Measurements from ENCODE around the gene TMEM168. TPM values are rescaled to one million over a fixed set of nuclear protein-coding genes. Genes with fewer than 3 reads are reported as not detected.

TMEM168 gene
- total RNA-seq, 1 experiment from 2014 or later: 13.9 TPM

GRCh38 chr7:112763996-112764395 lies 26.2 kb downstream of the TMEM168 start:
- H3K14ac ChIP-seq (ENCODE audit: insufficient read depth, low read length): no peak overlapping the region
- H3K4ac ChIP-seq (ENCODE audit: low read depth, low read length): no peak overlapping the region
- no peak overlapping the region for H3K23ac ChIP-seq (ENCODE audit: insufficient read length, low read depth, low read length)
- H3K56ac ChIP-seq (ENCODE audit: insufficient read length, low read depth, low read length): no peak overlapping the region
- Mint-ChIP-seq H3K27me3 (ENCODE audit: low read depth) (no peaks in the 10 kb centered on the region), H3K9me3 (no peaks in the 10 kb centered on the region), H3K4me1 (no peaks in the 10 kb centered on the region), H3K36me3 (ENCODE audit: insufficient read depth in 1 of 3, low read depth in 3 of 3) (no peaks in the 10 kb centered on the region), H3K27ac (no peak overlapping the region), H3K4me3 (no peak overlapping the region)
- no peaks in the 10 kb centered on the region for H4K20me1 ChIP-seq (ENCODE audit: control insufficient read depth, insufficient read depth, insufficient read length)
- H3K18ac ChIP-seq (ENCODE audit: insufficient read length, low read depth, low read length): no peak overlapping the region
- H2BK120ac ChIP-seq (ENCODE audit: low read depth, low read length, poor library complexity, severe bottlenecking): no peak overlapping the region
- H3K27ac ChIP-seq (ENCODE audit: insufficient read length, low read depth, low read length): no peak overlapping the region
- no peak overlapping the region for H2BK20ac ChIP-seq (ENCODE audit: low read depth, low read length, poor library complexity, severe bottlenecking)
- TF ChIP-seq CTCF (conservative IDR thresholded peaks at IDR 0.05): no peak
- no peak overlapping the region for H2BK12ac ChIP-seq (ENCODE audit: insufficient read length, low read depth, low read length)
- H4K5ac ChIP-seq (ENCODE audit: insufficient read length, low read depth, low read length): no peak overlapping the region
- H4K91ac ChIP-seq (ENCODE audit: insufficient read length, low read depth, low read length): no peak overlapping the region
- no peaks in the 10 kb centered on the region for H3K23me2 ChIP-seq (ENCODE audit: insufficient read length, low read depth, low read length, poor library complexity, severe bottlenecking)
- H3K9ac ChIP-seq (ENCODE audit: extremely low read depth, insufficient read length, low read length): no peak overlapping the region
- H3K4me2 ChIP-seq (ENCODE audit: insufficient read depth, insufficient read length, low read length): no peak overlapping the region
- H4K8ac ChIP-seq (replicated peaks; ENCODE audit: insufficient read length, low read depth, low read length): no peak overlapping the region
- H3K79me2 ChIP-seq (ENCODE audit: insufficient read depth, low read length): no peaks in the 10 kb centered on the region
- H2AK5ac ChIP-seq (ENCODE audit: insufficient read length, low read length): no peak overlapping the region
- H3K9me3 ChIP-seq (ENCODE audit: control insufficient read depth, low read depth, low read length): no peaks in the 10 kb centered on the region
- H2BK5ac ChIP-seq (ENCODE audit: insufficient read length, low read length): no peak overlapping the region
- H3K4me1 ChIP-seq (ENCODE audit: insufficient read depth, low read length): no peaks in the 10 kb centered on the region
- H3K27me3 ChIP-seq (ENCODE audit: insufficient read depth, low read length): no peaks in the 10 kb centered on the region
- DNase-seq: no peak
- no peaks in the 10 kb centered on the region for H3K79me1 ChIP-seq (ENCODE audit: insufficient read depth, low read depth, low read length, poor library complexity, severe bottlenecking)
- no peak overlapping the region for H2AFZ ChIP-seq (ENCODE audit: low read length)
- no peak overlapping the region for H2BK15ac ChIP-seq (ENCODE audit: low read depth, low read length)
- no peak overlapping the region for H3T11ph ChIP-seq (ENCODE audit: low read length)
